CD1c-positive myeloid dendritic cell (primary cell): ENCODE data around the gene ST6GALNAC2.
A peak's percentile ranks its signal among the peaks of the same experiment; 100 is the strongest.
"Not testable (repeated sequence)": the region's sequence is repeated elsewhere in the genome, so short reads cannot be mapped to it uniquely, and the experiment has no call there.

Experiments used
- DNase-seq: peaks from one replicate; pipeline ENCODE4 v3.0.0-alpha.2; 2016; ENCODE audit errors: extremely low spot score

ST6GALNAC2 gene

GRCh38 chr17:76570877-76571471 is 14.7 kb downstream of the ST6GALNAC2 start:
- DNase-seq: no peak

- DNase-seq: no peak
Observed at GRCh38 chr17:76570457-76570856, 15.2 kb downstream of the ST6GALNAC2 start.

GRCh38 chr17:76569607-76570279 is 15.9 kb downstream of the ST6GALNAC2 start:
- no peak for DNase-seq

- no peak for DNase-seq
Observed at GRCh38 chr17:76568811-76569221, 16.8 kb downstream of the ST6GALNAC2 start.

- peak; percentile 29 for DNase-seq
Observed at GRCh38 chr17:76567634-76568432, 17.8 kb downstream of the ST6GALNAC2 start.

GRCh38 chr17:76566988-76567431 is 18.6 kb downstream of the ST6GALNAC2 start:
- DNase-seq: no peak

- DNase-seq: no peak
Observed at GRCh38 chr17:76566613-76566943, 19.1 kb downstream of the ST6GALNAC2 start.

- DNase-seq: no peak
Observed at GRCh38 chr17:76565728-76566612, 19.7 kb downstream of the ST6GALNAC2 start.

GRCh38 chr17:76564991-76565727 is 20.5 kb downstream of the ST6GALNAC2 start:
- DNase-seq: not testable (repeated sequence)

GRCh38 chr17:76563359-76563758 is 22.3 kb downstream of the ST6GALNAC2 start:
- not testable (repeated sequence) for DNase-seq

GRCh38 chr17:76562734-76563148 is 22.9 kb downstream of the ST6GALNAC2 start:
- DNase-seq: no peak

GRCh38 chr17:76561799-76562268 is 23.8 kb downstream of the ST6GALNAC2 start:
- no peak for DNase-seq

GRCh38 chr17:76561332-76561731 is 24.3 kb downstream of the ST6GALNAC2 start:
- DNase-seq: no peak

- no peak for DNase-seq
Observed at GRCh38 chr17:76560877-76561221, 24.8 kb downstream of the ST6GALNAC2 start.

GRCh38 chr17:76560036-76560876 is 25.4 kb downstream of the ST6GALNAC2 start:
- no peak for DNase-seq

- DNase-seq: not testable (repeated sequence)
Observed at GRCh38 chr17:76559460-76559859, 26.2 kb downstream of the ST6GALNAC2 start.

- no peak for DNase-seq
Observed at GRCh38 chr17:76558198-76559095, 27.2 kb downstream of the ST6GALNAC2 start.

GRCh38 chr17:76557368-76558197 is 28.1 kb downstream of the ST6GALNAC2 start:
- peak; percentile 98 for DNase-seq
